OCI-LY3 (cell line): ENCODE data around the gene MRPS18B.

Experiments
- H2AFZ ChIP-seq: fragments of 200-600, 300-600 bp; shearing (Covaris generic); 2 replicates; pipeline ENCODE4 v1.6.0; 2014; ENCODE audit warnings: antibody characterized with exemption, low read depth, low read length
- H3K27ac ChIP-seq: fragments of 200-600, 300-600 bp; sonication (generic); 2 replicates; pipeline ENCODE4 v1.5.1; 2014; ENCODE audit warnings: mild to moderate bottlenecking, low read length, moderate library complexity, mixed read lengths
- H3K27me3 ChIP-seq: fragments of 200-600, 300-600 bp; sonication (generic); 2 replicates; pipeline ENCODE4 v1.6.1; 2014; ENCODE audit warnings: low read depth, low read length, mixed read lengths
- H3K36me3 ChIP-seq: fragments of 200-600, 300-600 bp; sonication (generic); replicated peaks from 2 replicates; pipeline ENCODE3; 2014; ENCODE audit warnings: low read depth, low read length, mixed read lengths
- H3K4me1 ChIP-seq: fragments of 300-600, 200-600 bp; sonication (generic); 2 replicates; pipeline ENCODE4 v1.6.1; 2014; ENCODE audit warnings: low read length, mixed read lengths
- H3K4me2 ChIP-seq: fragments of 200-600, 300-600 bp; sonication (generic); 2 replicates; pipeline ENCODE4 v1.6.1; 2014; ENCODE audit warnings: low read length, mixed read lengths
- H3K4me3 ChIP-seq: fragments of 300-600, 200-600 bp; sonication (generic); 2 replicates; pipeline ENCODE4 v1.5.1; 2014; ENCODE audit warnings: antibody characterized with exemption, mild to moderate bottlenecking, low read length, moderate library complexity
- H3K79me2 ChIP-seq: fragments of 300-600, 200-600 bp; shearing (Covaris generic); 2 replicates; pipeline ENCODE4 v1.6.1; 2014; ENCODE audit warnings: mild to moderate bottlenecking, low read length, mixed read lengths
- H3K9ac ChIP-seq: fragments of 300-600, 200-600 bp; shearing (Covaris generic); 2 replicates; pipeline ENCODE4 v1.6.0; 2014; ENCODE audit warnings: mild to moderate bottlenecking, low read length, moderate library complexity
- H3K9me3 ChIP-seq: fragments of 200-600, 300-600 bp; shearing (Covaris generic); 2 replicates; pipeline ENCODE4 v1.6.1; 2014; ENCODE audit warnings: low read length, mixed read lengths; ENCODE audit not compliant: insufficient read depth
- H4K20me1 ChIP-seq: fragments of 200-600, 300-600 bp; sonication (generic); 2 replicates; pipeline ENCODE4 v1.6.1; 2016; ENCODE audit warnings: low read length, mixed read lengths; ENCODE audit not compliant: insufficient read depth
- EZH2phosphoT487 ChIP-seq: fragments of 200-600 bp; shearing (Covaris generic); IDR thresholded peaks from 2 replicates; pipeline ENCODE4 v1.6.1; 2018; ENCODE audit warnings: antibody characterized with exemption, mixed run types, low read depth
- TF ChIP-seq, protein P1 (sequence below): fragments of 200-600, 300-600 bp; sonication (generic); IDR thresholded peaks from 2 replicates; pipeline ENCODE4 v1.5.1; 2014; ENCODE audit warnings: antibody characterized with exemption, low read length, low read depth

Gene MRPS18B

DNA sequence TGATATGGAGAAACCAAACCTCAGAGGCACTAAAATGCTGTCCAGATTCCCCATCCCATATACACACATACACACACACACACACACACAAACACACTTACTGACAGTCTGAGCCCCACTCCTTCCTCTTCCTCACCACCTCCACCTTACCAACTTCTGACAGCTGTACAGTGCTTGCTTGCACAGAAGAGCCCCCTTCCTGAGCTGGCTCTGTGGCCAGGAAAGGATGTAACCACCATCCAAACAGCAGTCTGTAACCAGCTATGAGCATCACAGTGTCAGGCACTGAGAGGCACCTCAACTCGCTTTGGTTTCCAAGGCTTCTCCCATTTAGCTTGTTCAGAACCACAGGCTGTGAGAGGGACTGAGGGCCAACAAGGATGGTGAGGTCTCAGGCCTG, 23.4 kb downstream of the MRPS18B start:
- H2AFZ ChIP-seq = no peak overlapping the region
- H3K27me3 ChIP-seq = no peaks in the 10 kb centered on the region
- no peak overlapping the region for H3K4me2 ChIP-seq
- no peak overlapping the region for H3K9ac ChIP-seq
- H3K4me3 ChIP-seq = no peak overlapping the region
- H3K4me1 ChIP-seq = no peaks in the 10 kb centered on the region
- no peaks in the 10 kb centered on the region for H3K9me3 ChIP-seq
- no peak overlapping the region for H3K27ac ChIP-seq
- no peaks in the 10 kb centered on the region for H3K79me2 ChIP-seq
- H3K36me3 ChIP-seq = no peaks in the 10 kb centered on the region
- no peaks in the 10 kb centered on the region for H4K20me1 ChIP-seq
- TF ChIP-seq, protein P1, sequence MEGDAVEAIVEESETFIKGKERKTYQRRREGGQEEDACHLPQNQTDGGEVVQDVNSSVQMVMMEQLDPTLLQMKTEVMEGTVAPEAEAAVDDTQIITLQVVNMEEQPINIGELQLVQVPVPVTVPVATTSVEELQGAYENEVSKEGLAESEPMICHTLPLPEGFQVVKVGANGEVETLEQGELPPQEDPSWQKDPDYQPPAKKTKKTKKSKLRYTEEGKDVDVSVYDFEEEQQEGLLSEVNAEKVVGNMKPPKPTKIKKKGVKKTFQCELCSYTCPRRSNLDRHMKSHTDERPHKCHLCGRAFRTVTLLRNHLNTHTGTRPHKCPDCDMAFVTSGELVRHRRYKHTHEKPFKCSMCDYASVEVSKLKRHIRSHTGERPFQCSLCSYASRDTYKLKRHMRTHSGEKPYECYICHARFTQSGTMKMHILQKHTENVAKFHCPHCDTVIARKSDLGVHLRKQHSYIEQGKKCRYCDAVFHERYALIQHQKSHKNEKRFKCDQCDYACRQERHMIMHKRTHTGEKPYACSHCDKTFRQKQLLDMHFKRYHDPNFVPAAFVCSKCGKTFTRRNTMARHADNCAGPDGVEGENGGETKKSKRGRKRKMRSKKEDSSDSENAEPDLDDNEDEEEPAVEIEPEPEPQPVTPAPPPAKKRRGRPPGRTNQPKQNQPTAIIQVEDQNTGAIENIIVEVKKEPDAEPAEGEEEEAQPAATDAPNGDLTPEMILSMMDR = no peak

DNA sequence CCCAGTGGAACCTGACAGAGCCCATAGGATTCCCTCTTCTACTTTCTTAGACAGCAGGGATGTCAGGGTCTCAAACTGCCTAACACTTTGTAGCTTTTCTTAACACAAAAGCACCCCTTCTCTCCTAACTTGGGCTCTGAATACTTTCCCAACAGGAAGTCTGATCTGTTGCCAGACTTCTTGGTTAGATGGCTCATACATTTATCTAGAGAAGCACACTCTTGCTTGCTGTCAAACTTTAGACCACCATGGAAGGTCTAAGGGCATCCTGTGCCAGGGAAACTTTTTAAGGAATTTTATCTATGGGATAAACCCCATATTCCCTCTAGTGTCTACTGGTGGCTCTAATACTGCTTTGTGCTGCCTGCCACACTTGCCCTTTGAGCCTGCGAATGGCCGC, 26.0 kb downstream of the MRPS18B start:
- TF ChIP-seq EZH2phosphoT487 = no peak
- no peaks in the 10 kb centered on the region for H3K9me3 ChIP-seq
- no peak overlapping the region for H3K27ac ChIP-seq
- H3K27me3 ChIP-seq = no peaks in the 10 kb centered on the region
- H3K36me3 ChIP-seq = no peaks in the 10 kb centered on the region
- peaks cover 15% of the 10 kb centered on the region for H3K79me2 ChIP-seq
- H3K4me3 ChIP-seq = no peak overlapping the region
- H3K4me1 ChIP-seq = peaks cover 9% of the 10 kb centered on the region
- no peak overlapping the region for H2AFZ ChIP-seq
- H3K4me2 ChIP-seq = no peak overlapping the region
- no peaks in the 10 kb centered on the region for H4K20me1 ChIP-seq
- H3K9ac ChIP-seq = no peak overlapping the region

GRCh38 chr6:30644769-30645168, 27.1 kb downstream of the MRPS18B start:
- Histone ChIP-seq H3K27me3 (no peaks in the 10 kb centered on the region), H3K4me2 (no peak overlapping the region), H2AFZ (no peak overlapping the region), H3K79me2 (peaks cover 15% of the 10 kb centered on the region), H3K36me3 (no peaks in the 10 kb centered on the region), H3K9ac (no peak overlapping the region), H3K4me3 (no peak overlapping the region), H3K4me1 (peaks cover 9% of the 10 kb centered on the region), H4K20me1 (no peaks in the 10 kb centered on the region), H3K27ac (no peak overlapping the region), H3K9me3 (no peaks in the 10 kb centered on the region)
- no peak for TF ChIP-seq EZH2phosphoT487
- TF ChIP-seq, protein P1 = no peak

GRCh38 chr6:30645989-30646388, 28.3 kb downstream of the MRPS18B start:
- no peak overlapping the region for H3K4me3 ChIP-seq
- peaks cover 12% of the 10 kb centered on the region for H3K4me1 ChIP-seq
- no peak overlapping the region for H2AFZ ChIP-seq
- no peak overlapping the region for H3K4me2 ChIP-seq
- H3K79me2 ChIP-seq = peaks cover 15% of the 10 kb centered on the region
- no peak overlapping the region for H3K9ac ChIP-seq
- no peak overlapping the region for H3K27ac ChIP-seq
- no peak for TF ChIP-seq EZH2phosphoT487
- TF ChIP-seq, protein P1 = no peak
- H3K27me3 ChIP-seq = no peaks in the 10 kb centered on the region
- no peaks in the 10 kb centered on the region for H3K9me3 ChIP-seq
- H3K36me3 ChIP-seq = peaks cover 3% of the 10 kb centered on the region
- H4K20me1 ChIP-seq = no peaks in the 10 kb centered on the region
